HG03097 (cell line): ENCODE results near the gene PCDHA8.
"Not testable (repeated sequence)": the region's sequence is repeated elsewhere in the genome, so short reads cannot be mapped to it uniquely, and the experiment has no call there.

ENCODE experiments used
- ATAC-seq: cut with Tn5 transposase; IDR thresholded peaks from one replicate; pipeline ENCODE4 v1.9.1; 2021; ENCODE audit not compliant: unreplicated experiment, low FRiP score

Gene PCDHA8

GRCh38 chr5:140840978-140841962, at the start of gene PCDHA8:
Gene PCDHA8, plus strand, starts transcription at chr5:140841187. Its CDS starts 135 bp downstream, at chr5:140841322.
- no peak for ATAC-seq

- no peak for ATAC-seq
Measured at GRCh38 chr5:140794595-140795258, 46.3 kb upstream of the PCDHA8 start, which contains the start of gene PCDHA2. Gene PCDHA2, plus strand, starts transcription at chr5:140794852.

- no peak for ATAC-seq
Measured at GRCh38 chr5:140795259-140795641, 45.7 kb upstream of the PCDHA8 start.

- ATAC-seq = not testable (repeated sequence)
Measured at GRCh38 chr5:140796072-140796717, 44.8 kb upstream of the PCDHA8 start.

- no peak for ATAC-seq
Measured at GRCh38 chr5:140796718-140797095, 44.3 kb upstream of the PCDHA8 start.

- ATAC-seq = no peak
Measured at GRCh38 chr5:140800816-140801493, 40.0 kb upstream of the PCDHA8 start, which contains the start of gene PCDHA3. Gene PCDHA3, plus strand, starts transcription at chr5:140801057.

- no peak for ATAC-seq
Measured at GRCh38 chr5:140801494-140801841, 39.5 kb upstream of the PCDHA8 start.

GRCh38 chr5:140802381-140802780, 38.6 kb upstream of the PCDHA8 start:
- ATAC-seq = not testable (repeated sequence)

GRCh38 chr5:140802781-140803271, 38.2 kb upstream of the PCDHA8 start:
- no peak for ATAC-seq

- ATAC-seq = no peak
Measured at GRCh38 chr5:140806834-140807775, 33.9 kb upstream of the PCDHA8 start, which contains the start of gene PCDHA4. Gene PCDHA4, plus strand, starts transcription at chr5:140807068.

GRCh38 chr5:140808241-140808888, 32.6 kb upstream of the PCDHA8 start:
- ATAC-seq = not testable (repeated sequence)

GRCh38 chr5:140808889-140809291, 32.1 kb upstream of the PCDHA8 start:
- ATAC-seq = no peak

- ATAC-seq = no peak
Measured at GRCh38 chr5:140821375-140822280, 19.4 kb upstream of the PCDHA8 start, which contains the start of gene PCDHA5. Gene PCDHA5, plus strand, starts transcription at chr5:140821613.

- ATAC-seq = no peak
Measured at GRCh38 chr5:140822281-140822629, 18.7 kb upstream of the PCDHA8 start.

- ATAC-seq = not testable (repeated sequence)
Measured at GRCh38 chr5:140822969-140823368, 18.0 kb upstream of the PCDHA8 start.

- no peak for ATAC-seq
Measured at GRCh38 chr5:140823475-140823874, 17.5 kb upstream of the PCDHA8 start.

- no peak for ATAC-seq
Measured at GRCh38 chr5:140827704-140828361, 13.2 kb upstream of the PCDHA8 start, which contains the start of gene PCDHA6. Gene PCDHA6, plus strand, starts transcription at chr5:140827960. Its CDS starts 132 bp downstream, at chr5:140828092.
